Right lobe of liver (tissue), 6 donors: ENCODE data around the gene MED9. TPM values are rescaled to one million over a fixed set of nuclear protein-coding genes. Genes with fewer than 3 reads are reported as not detected.

Experiments
- ATAC-seq, 4 donors: fragments of 200-7000 bp; cut with Tn5 transposase; one replicate each; pipeline ENCODE4 v1.9.1; 2020; ENCODE audit warnings: mild to moderate bottlenecking in 4 of 4, moderate library complexity in 4 of 4
- DNase-seq, 3 donors: peaks; one replicate each; pipeline ENCODE4 v3.0.0-alpha.2; 2020
- H3K27ac ChIP-seq, 3 donors: fragments of 200-600 bp; one replicate each; pipeline ENCODE4 v1.8.0; 2022
- H3K27me3 ChIP-seq, 2 donors: fragments of 200-600 bp; one replicate each; pipeline ENCODE4 v1.8.0; 2022
- H3K36me3 ChIP-seq, 4 donors: fragments of 200-600 bp; sonication (generic) in 1 of 4; one replicate each; pipeline versions ENCODE4 v1.5.1 to v1.8.0; 2017 to 2022; ENCODE audit warnings: control low read depth in 1 of 4
- H3K4me1 ChIP-seq, 4 donors: fragments of 200-600 bp; sonication (generic) in 1 of 4; one replicate each; pipeline versions ENCODE4 v1.5.1 to v1.8.0; 2017 to 2022; ENCODE audit warnings: control low read depth in 1 of 4
- H3K4me3 ChIP-seq, 3 donors: fragments of 200-600 bp; one replicate each; pipeline ENCODE4 v1.8.0; 2022
- H3K9me3 ChIP-seq, 4 donors: fragments of 200-600 bp; sonication (generic) in 1 of 4; one replicate each; pipeline versions ENCODE4 v1.5.1 to v1.8.0; 2017 to 2022; ENCODE audit warnings: control low read depth in 1 of 4
- CTCF ChIP-seq, 4 donors: fragments of 200-600 bp in 3 of 4; fragments of 450-650 bp in 1 of 4; IDR thresholded peaks; one replicate each; pipeline versions ENCODE4 v1.5.1 to v1.8.0; 2016 to 2022; ENCODE audit warnings: antibody characterized with exemption in 4 of 4, mild to moderate bottlenecking in 2 of 4
- POLR2A ChIP-seq: fragments of 450-650 bp; IDR thresholded peaks from one replicate; pipeline ENCODE4 v1.6.1; 2017; ENCODE audit warnings: antibody characterized with exemption, mild to moderate bottlenecking
- WGBS: methylation state at CpG from one replicate; pipeline ENCODE4 v1.1.6; 2018; ENCODE audit warnings: low coverage, low lambda C conversion rate; ENCODE audit not compliant: insufficient coverage; ENCODE audit errors: missing lambda C conversion rate; 5-methylcytosine and 5-hydroxymethylcytosine counted together
- intact Hi-C, 2 donors: fragments of 100-400 bp; cut with DNase I; formaldehyde crosslinking; loops; one replicate each; pipeline versions ENCODE4 v1.11.2 to v1.14.1; 2022
- total RNA-seq, 6 experiments: library from RNA; depleted of rRNA in 2 of 6; stranded (reverse); fragments of >200 nt in 2 of 6; fragmentation: NEBNext Ultra II Directional in 3 of 6; extraction: Animal tissue kit (Norgen Biotek cat#: 25700) in 3 of 6; gene quantifications; one replicate each; pipeline versions ENCODE4 v1.1.0 to v1.2.4, GENCODE V29; 2016 to 2023
- donor health status: DM: no; HTN: yes; CAD: no.
- donor health status: DM: no; HTN: no; CAD: no.
- donor health status: DM: no; HTN: no; CAD: no.
- donor health status: DM: no; HTN: yes; CAD: no.
- donor health status: DM: no; HTN: yes; CAD: no.

The MED9 gene
- total RNA-seq, 6 experiments from 2014 or later, result 5.7 to 24.4 (median 12.4) TPM

- Histone ChIP-seq H3K4me1 (peaks cover 0 to 20% (median 0%) of the 10 kb centered on the region in 4 donors), H3K9me3 (no peaks in the 10 kb centered on the region), H3K36me3 (peaks cover 0 to 2% (median 0%) of the 10 kb centered on the region in 4 donors), H3K4me3 (peak overlapping the region in 1 of 3 donors; percentile 64), H3K27me3 (no peaks in the 10 kb centered on the region), H3K27ac (peak overlapping the region in 2 of 3 donors; percentile 82 to 91)
- DNase-seq (peak in 1 of 3 donors; percentile 35), ATAC-seq (no peak)
- TF ChIP-seq POLR2A, result no peak
- TF ChIP-seq CTCF (IDR thresholded peaks at IDR 0.05), result no peak
- WGBS, result 17% methylated on average over 2 of the region's 19 CpGs
- intact Hi-C loops, result loop anchor here in 1 of 2 donors (5.0 kb wide), 1 partner anchor 70 kb away; no protein-coding TSS in a partner anchor
Measured at GRCh38 chr17:17497065-17497844, 20.5 kb downstream of the MED9 start.

GRCh38 chr17:17497845-17498520, 21.2 kb downstream of the MED9 start:
- TF ChIP-seq CTCF (IDR thresholded peaks at IDR 0.05) (no peak), POLR2A (no peak)
- Histone ChIP-seq H3K36me3 (peaks cover 0 to 2% (median 0%) of the 10 kb centered on the region in 4 donors), H3K4me3 (no peak overlapping the region), H3K27ac (no peak overlapping the region), H3K4me1 (peaks cover 0 to 20% (median 0%) of the 10 kb centered on the region in 4 donors), H3K9me3 (no peaks in the 10 kb centered on the region), H3K27me3 (no peaks in the 10 kb centered on the region)
- WGBS, result 100% methylated on average over 2 of the region's 10 CpGs
- DNase-seq (peak in 2 of 3 donors; percentile 45), ATAC-seq (no peak)
- intact Hi-C loops, result loop anchor here in 1 of 2 donors (5.0 kb wide), 1 partner anchor 69 kb away; no protein-coding TSS in a partner anchor

- H3K9me3 ChIP-seq, result no peaks in the 10 kb centered on the region
- intact Hi-C loops, result loop anchor here in 1 of 2 donors (5.0 kb wide), 1 partner anchor 69 kb away; no protein-coding TSS in a partner anchor
- no peaks in the 10 kb centered on the region for H3K27me3 ChIP-seq
- DNase-seq (peak in 2 of 3 donors; percentile 45 to 49), ATAC-seq (no peak)
- TF ChIP-seq POLR2A, result no peak
- no peak for TF ChIP-seq CTCF (IDR thresholded peaks at IDR 0.05)
- no peak overlapping the region for H3K4me3 ChIP-seq
- peaks cover 0 to 18% (median 0%) of the 10 kb centered on the region in 4 donors for H3K4me1 ChIP-seq
- H3K27ac ChIP-seq, result no peak overlapping the region
- peaks cover 0 to 2% (median 0%) of the 10 kb centered on the region in 4 donors for H3K36me3 ChIP-seq
- 100% methylated on average over 4 of the region's 16 CpGs for whole genome bisulfite sequencing
Measured at GRCh38 chr17:17498606-17499301, 22.0 kb downstream of the MED9 start.

- DNase-seq (peak in 2 of 3 donors; percentile 44 to 49), ATAC-seq (no peak)
- Histone ChIP-seq H3K4me3 (no peak overlapping the region), H3K27me3 (no peaks in the 10 kb centered on the region), H3K27ac (no peak overlapping the region), H3K36me3 (peaks cover 0 to 2% (median 0%) of the 10 kb centered on the region in 4 donors), H3K4me1 (peaks cover 0 to 14% (median 0%) of the 10 kb centered on the region in 4 donors), H3K9me3 (no peaks in the 10 kb centered on the region)
- no peak for TF ChIP-seq POLR2A
- TF ChIP-seq CTCF (IDR thresholded peaks at IDR 0.05), result no peak
- WGBS, result 53% methylated on average over 10 of the region's 17 CpGs
- intact Hi-C loops, result loop anchor here (5.0 to 10.0 kb wide), 2 partner anchors 68 to 135 kb away; no protein-coding TSS in a partner anchor
Measured at GRCh38 chr17:17499402-17500145, 22.8 kb downstream of the MED9 start.
